Gastrocnemius medialis (tissue), 4 donors: Measurements from ENCODE around the gene KCTD19. TPM values are rescaled to one million over a fixed set of nuclear protein-coding genes. Genes with fewer than 3 reads are reported as not detected.
A peak's percentile ranks its signal among the peaks of the same experiment; 100 is the strongest.

Experiments
- ATAC-seq, 2 donors: fragments of 150-250 bp; one replicate each; pipeline ENCODE4 v1.9.1; 2016
- DNase-seq, 2 donors: peaks; one replicate each; pipeline ENCODE4 v3.0.0-alpha.2; 2019
- H3K27ac ChIP-seq, 4 donors: fragments of 200-600 bp; sonication (generic); 1 replicate in 1 of 4; 2 replicates in 3 of 4; pipeline ENCODE4 v1.5.1; 2016 to 2018; ENCODE audit warnings: mild to moderate bottlenecking in 2 of 4, moderate library complexity in 1 of 4
- H3K27me3 ChIP-seq, 3 donors: fragments of 200-600 bp; sonication (generic) in 2 of 3; 1 replicate in 1 of 3; 2 replicates in 2 of 3; pipeline versions ENCODE4 v1.5.1 to v1.6.0; 2016 to 2019; ENCODE audit warnings: mild to moderate bottlenecking in 1 of 3, moderate library complexity in 1 of 3
- H3K36me3 ChIP-seq, 2 donors: fragments of 200-600 bp; sonication (generic) in 1 of 2; one replicate each; pipeline ENCODE4 v1.5.1; 2017 to 2018
- H3K4me1 ChIP-seq, 2 donors: fragments of 200-600 bp; sonication (generic) in 1 of 2; one replicate each; pipeline ENCODE4 v1.5.1; 2016 to 2017; ENCODE audit warnings: mild to moderate bottlenecking in 2 of 2
- H3K4me3 ChIP-seq, 4 donors: fragments of 200-600 bp; sonication (generic) in 3 of 4; 1 replicate in 1 of 4; 2 replicates in 3 of 4; pipeline ENCODE4 v1.5.1; 2016 to 2019; ENCODE audit warnings: mild to moderate bottlenecking in 2 of 4
- H3K9me3 ChIP-seq, 3 donors: fragments of 200-600 bp; sonication (generic) in 2 of 3; 1 replicate in 1 of 3; 2 replicates in 2 of 3; pipeline ENCODE4 v1.5.1; 2016 to 2019
- POLR2A ChIP-seq, 2 donors: fragments of 450-650 bp; IDR thresholded peaks; one replicate each; pipeline ENCODE4 v1.6.1; 2017; ENCODE audit warnings: antibody characterized with exemption in 2 of 2, mild to moderate bottlenecking in 2 of 2, moderate library complexity in 2 of 2
- in situ Hi-C, 4 donors: fragments of 200-750 bp; cut with MboI; loops; one replicate each; pipeline versions ENCODE4 v1.15.0 to v1.8.0; 2017; ENCODE audit warnings: low sequenced_read_pairs in 4 of 4
- intact Hi-C: fragments of 100-400 bp; cut with DNase I; formaldehyde crosslinking; loops from one replicate; pipeline ENCODE4 v1.15.1; 2023; ENCODE audit warnings: low total_unique reads
- total RNA-seq, 4 donors: library from RNA; depleted of rRNA; stranded (reverse); fragments of >200 nt; gene quantifications; one replicate each; pipeline versions ENCODE4 v1.1.0 to v1.2.3, GENCODE V29; 2016
- TF ChIP-seq, protein P1 (sequence below), 5 experiments: fragments of 450-650 bp in 3 of 5; fragments of 200-600 bp in 2 of 5; sonication (generic) in 2 of 5; IDR thresholded peaks in 4 of 5; conservative IDR thresholded peaks in 1 of 5; 1 replicate in 4 of 5; 2 replicates in 1 of 5; pipeline ENCODE4 v1.5.1; 2016 to 2019; ENCODE audit warnings: antibody characterized with exemption in 5 of 5, mild to moderate bottlenecking in 3 of 5, moderate library complexity in 3 of 5

KCTD19 gene
- total RNA-seq, 4 donors from 2014 or later = not detected

DNA sequence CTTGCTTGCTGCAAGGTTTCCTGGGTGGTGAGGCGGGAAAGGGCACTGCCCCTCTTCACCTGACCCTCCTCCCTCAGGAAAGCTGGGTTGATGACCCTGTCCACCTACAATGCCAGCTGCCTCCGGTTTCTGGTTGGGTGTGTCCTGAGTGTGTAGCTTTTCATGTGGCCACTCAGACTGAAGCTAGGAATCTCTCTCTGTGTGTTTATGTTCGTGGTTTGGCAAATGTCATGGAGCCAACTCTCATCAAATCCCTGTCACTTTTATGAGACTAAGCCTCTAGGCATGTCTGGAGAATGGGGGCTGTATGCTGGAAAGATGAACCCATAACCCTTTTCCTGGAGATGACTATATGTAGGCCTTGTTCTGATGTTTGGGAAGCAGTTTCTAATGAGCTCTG is 30.1 kb downstream of the KCTD19 start:
- Histone ChIP-seq H3K9me3 (no peaks in the 10 kb centered on the region), H3K27me3 (no peaks in the 10 kb centered on the region), H3K4me3 (no peak overlapping the region), H3K4me1 (no peaks in the 10 kb centered on the region), H3K36me3 (no peaks in the 10 kb centered on the region), H3K27ac (no peak overlapping the region)
- ATAC-seq (no peak), DNase-seq (no peak)
- no peak for TF ChIP-seq POLR2A (IDR thresholded peaks at IDR 0.05)
- TF ChIP-seq, protein P1, sequence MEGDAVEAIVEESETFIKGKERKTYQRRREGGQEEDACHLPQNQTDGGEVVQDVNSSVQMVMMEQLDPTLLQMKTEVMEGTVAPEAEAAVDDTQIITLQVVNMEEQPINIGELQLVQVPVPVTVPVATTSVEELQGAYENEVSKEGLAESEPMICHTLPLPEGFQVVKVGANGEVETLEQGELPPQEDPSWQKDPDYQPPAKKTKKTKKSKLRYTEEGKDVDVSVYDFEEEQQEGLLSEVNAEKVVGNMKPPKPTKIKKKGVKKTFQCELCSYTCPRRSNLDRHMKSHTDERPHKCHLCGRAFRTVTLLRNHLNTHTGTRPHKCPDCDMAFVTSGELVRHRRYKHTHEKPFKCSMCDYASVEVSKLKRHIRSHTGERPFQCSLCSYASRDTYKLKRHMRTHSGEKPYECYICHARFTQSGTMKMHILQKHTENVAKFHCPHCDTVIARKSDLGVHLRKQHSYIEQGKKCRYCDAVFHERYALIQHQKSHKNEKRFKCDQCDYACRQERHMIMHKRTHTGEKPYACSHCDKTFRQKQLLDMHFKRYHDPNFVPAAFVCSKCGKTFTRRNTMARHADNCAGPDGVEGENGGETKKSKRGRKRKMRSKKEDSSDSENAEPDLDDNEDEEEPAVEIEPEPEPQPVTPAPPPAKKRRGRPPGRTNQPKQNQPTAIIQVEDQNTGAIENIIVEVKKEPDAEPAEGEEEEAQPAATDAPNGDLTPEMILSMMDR (IDR thresholded peaks at IDR 0.05 in 4 of 5, conservative IDR thresholded peaks at IDR 0.05 in 1 of 5) = no peak
- in situ Hi-C loops (no loop called here), intact Hi-C loops (no loop called here)

DNA sequence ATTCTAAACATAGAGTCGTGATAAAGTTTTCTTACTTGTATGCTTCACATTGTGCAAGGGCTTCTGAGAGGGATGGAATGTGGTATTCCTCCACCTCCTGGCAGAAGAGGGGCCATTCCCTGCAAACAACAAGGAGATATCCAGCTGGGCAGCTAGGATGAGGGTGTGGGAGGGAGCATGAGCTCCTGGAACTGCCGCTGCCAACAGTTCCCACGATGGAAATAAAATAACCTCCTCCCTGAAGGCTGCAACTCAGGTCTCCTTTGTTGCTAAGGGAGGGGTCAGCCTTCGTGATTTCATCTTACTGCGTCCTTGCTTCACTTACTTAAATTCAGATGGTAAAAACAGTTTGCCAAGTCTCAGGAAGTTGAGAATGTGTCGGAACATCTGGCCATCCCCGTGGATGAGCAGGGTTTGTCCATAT is 31.6 kb downstream of the KCTD19 start:
- no peak overlapping the region for H3K27ac ChIP-seq
- intact Hi-C loops = no loop called here
- in situ Hi-C loops = no loop called here
- H3K4me3 ChIP-seq = no peak overlapping the region
- H3K9me3 ChIP-seq = no peaks in the 10 kb centered on the region
- no peak for ATAC-seq
- no peak for DNase-seq
- H3K36me3 ChIP-seq = no peaks in the 10 kb centered on the region
- TF ChIP-seq POLR2A (IDR thresholded peaks at IDR 0.05) = no peak
- TF ChIP-seq, protein P1 (IDR thresholded peaks at IDR 0.05 in 4 of 5, conservative IDR thresholded peaks at IDR 0.05 in 1 of 5) = no peak
- no peaks in the 10 kb centered on the region for H3K4me1 ChIP-seq
- H3K27me3 ChIP-seq = no peaks in the 10 kb centered on the region

DNA sequence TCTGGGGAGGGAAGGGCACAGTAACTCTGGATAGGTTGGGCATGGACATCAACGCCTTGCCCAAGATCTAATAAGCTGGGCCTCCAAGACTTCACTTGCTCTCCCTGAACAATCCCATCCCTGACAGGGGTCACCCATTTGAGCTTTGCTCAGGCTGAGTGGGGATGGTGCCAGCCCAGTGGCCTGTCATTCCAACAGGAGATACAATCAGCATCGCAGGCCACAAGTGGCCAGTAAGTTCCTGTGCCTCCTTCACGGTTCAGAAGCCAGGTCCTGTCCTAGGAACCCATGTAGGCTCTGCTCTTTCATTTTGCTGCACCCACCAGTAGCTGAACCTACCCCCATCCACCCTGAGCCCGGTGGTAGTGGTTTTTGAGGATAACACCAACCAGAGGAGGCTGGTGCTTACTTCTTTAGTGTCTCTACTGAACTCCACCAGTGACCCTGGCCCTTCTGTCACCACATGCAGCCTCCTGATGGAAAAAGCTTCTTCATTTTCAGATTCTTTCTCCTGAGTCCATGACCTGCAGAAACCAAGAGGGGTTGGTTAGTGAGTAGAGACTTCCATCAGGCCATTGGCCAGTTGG is 32.3 kb downstream of the KCTD19 start:
- ATAC-seq (no peak), DNase-seq (no peak)
- no peak overlapping the region for H3K4me3 ChIP-seq
- no peaks in the 10 kb centered on the region for H3K27me3 ChIP-seq
- H3K4me1 ChIP-seq = no peaks in the 10 kb centered on the region
- TF ChIP-seq, protein P1 (IDR thresholded peaks at IDR 0.05 in 4 of 5, conservative IDR thresholded peaks at IDR 0.05 in 1 of 5) = no peak
- no peak for TF ChIP-seq POLR2A (IDR thresholded peaks at IDR 0.05)
- in situ Hi-C loops = no loop called here
- intact Hi-C loops = no loop called here
- no peaks in the 10 kb centered on the region for H3K9me3 ChIP-seq
- H3K27ac ChIP-seq = no peak overlapping the region
- no peaks in the 10 kb centered on the region for H3K36me3 ChIP-seq

DNA sequence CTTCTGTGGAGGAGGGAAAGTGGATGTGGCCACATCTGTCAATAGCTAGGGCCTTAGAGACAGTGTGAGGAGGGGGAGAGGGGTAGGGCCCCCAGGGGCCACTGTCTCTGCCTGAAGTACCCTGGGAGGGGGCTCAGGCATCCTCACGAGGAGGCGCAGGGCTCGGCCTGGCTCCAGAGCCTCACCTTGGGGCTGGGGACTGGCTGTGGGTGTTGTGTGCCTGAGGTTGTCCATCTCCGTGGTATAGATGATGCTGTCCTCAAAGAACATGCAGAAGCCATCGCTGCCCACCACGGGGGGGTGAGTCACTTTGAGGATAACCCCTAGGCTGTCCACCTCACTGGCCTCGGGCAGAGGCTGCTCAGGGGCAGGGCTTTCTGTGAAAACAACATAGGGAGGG is 35.1 kb downstream of the KCTD19 start:
- intact Hi-C loops = no loop called here
- DNase-seq (no peak), ATAC-seq (peak in 1 of 2 donors; percentile 39)
- Histone ChIP-seq H3K27ac (no peak overlapping the region), H3K36me3 (no peaks in the 10 kb centered on the region), H3K4me3 (no peak overlapping the region), H3K9me3 (no peaks in the 10 kb centered on the region), H3K27me3 (no peaks in the 10 kb centered on the region), H3K4me1 (no peaks in the 10 kb centered on the region)
- in situ Hi-C loops = no loop called here
- TF ChIP-seq, protein P1 (IDR thresholded peaks at IDR 0.05 in 4 of 5, conservative IDR thresholded peaks at IDR 0.05 in 1 of 5) = no peak
- no peak for TF ChIP-seq POLR2A (IDR thresholded peaks at IDR 0.05)

DNA sequence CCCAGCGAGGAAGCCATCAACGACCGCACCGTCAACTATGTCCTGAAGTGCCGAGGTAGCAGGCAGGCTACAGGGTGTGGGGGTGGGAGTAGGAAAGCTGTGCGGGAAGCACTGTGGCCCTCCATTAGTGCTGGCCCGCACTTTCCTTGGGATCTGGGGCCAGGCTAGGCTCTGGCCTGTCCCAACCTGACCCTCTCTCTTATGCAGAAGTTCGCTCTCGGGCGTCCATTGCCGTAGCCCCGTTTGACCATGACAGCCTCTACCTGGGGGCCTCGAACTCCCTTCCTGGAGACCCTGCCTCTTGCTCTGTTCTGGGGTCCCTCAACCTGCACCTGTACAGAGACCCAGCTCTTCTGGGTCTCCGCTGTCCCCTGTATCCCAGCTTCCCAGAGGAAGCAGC is 38.6 kb downstream of the KCTD19 start:
- Histone ChIP-seq H3K36me3 (no peaks in the 10 kb centered on the region), H3K4me3 (no peak overlapping the region), H3K9me3 (no peaks in the 10 kb centered on the region), H3K27me3 (no peaks in the 10 kb centered on the region), H3K4me1 (no peaks in the 10 kb centered on the region), H3K27ac (no peak overlapping the region)
- DNase-seq (no peak), ATAC-seq (no peak)
- TF ChIP-seq, protein P1 (IDR thresholded peaks at IDR 0.05 in 4 of 5, conservative IDR thresholded peaks at IDR 0.05 in 1 of 5) = no peak
- no peak for TF ChIP-seq POLR2A (IDR thresholded peaks at IDR 0.05)
- in situ Hi-C loops = no loop called here
- intact Hi-C loops = no loop called here
